HG03460 (cell line): ENCODE measurements around the gene SLC25A12.
"Not testable (repeated sequence)": the region's sequence is repeated elsewhere in the genome, so short reads cannot be mapped to it uniquely, and the experiment has no call there.

Experiments used
- ATAC-seq: cut with Tn5 transposase; IDR thresholded peaks from one replicate; pipeline ENCODE4 v1.9.1; 2021; ENCODE audit not compliant: unreplicated experiment

SLC25A12 gene, protein sequence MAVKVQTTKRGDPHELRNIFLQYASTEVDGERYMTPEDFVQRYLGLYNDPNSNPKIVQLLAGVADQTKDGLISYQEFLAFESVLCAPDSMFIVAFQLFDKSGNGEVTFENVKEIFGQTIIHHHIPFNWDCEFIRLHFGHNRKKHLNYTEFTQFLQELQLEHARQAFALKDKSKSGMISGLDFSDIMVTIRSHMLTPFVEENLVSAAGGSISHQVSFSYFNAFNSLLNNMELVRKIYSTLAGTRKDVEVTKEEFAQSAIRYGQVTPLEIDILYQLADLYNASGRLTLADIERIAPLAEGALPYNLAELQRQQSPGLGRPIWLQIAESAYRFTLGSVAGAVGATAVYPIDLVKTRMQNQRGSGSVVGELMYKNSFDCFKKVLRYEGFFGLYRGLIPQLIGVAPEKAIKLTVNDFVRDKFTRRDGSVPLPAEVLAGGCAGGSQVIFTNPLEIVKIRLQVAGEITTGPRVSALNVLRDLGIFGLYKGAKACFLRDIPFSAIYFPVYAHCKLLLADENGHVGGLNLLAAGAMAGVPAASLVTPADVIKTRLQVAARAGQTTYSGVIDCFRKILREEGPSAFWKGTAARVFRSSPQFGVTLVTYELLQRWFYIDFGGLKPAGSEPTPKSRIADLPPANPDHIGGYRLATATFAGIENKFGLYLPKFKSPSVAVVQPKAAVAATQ

DNA sequence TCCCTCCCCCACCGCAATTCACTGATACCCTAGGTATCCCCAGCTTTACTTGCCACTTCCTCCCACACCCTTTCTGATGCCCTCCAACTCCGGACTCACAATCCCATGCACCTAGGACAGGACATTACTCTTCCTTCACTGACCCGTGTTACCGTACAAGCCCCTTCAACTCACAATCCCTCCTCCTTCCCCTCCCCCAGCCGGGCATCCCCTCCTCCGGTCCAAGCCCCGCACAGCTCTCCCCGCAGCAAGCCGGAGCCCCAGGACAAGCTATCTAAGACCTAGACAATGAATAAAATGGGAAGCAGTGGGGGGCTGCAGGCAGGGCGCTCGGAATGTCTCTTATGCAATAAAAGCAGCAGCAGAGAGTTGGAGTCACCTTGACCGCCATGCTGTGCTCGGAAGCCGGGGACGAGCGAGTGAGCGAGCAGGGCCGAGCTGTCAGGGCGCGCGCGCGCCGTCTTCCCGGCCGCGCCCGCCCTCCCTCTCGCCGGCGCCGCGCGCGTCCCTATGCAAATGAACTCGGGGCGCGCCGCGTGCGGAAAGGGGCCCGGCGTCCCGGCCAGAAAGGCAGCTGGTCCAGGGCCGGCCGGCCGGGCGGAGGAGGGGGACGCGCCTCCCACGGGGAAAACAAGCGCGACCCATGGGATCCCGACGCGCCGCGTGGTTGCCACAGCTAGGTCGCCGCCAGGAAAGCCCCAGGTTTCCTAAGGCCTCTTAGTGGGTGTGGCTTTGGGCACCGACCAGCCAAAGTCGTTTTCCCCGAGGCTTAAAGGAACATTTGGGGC, at the start of gene SLC25A12:
TSS of gene SLC25A12 (minus strand) at position 421 of the 788 bp plus-strand sequence. CDS start at position 391, 30 bp downstream.
- peak; percentile 93 for ATAC-seq

DNA sequence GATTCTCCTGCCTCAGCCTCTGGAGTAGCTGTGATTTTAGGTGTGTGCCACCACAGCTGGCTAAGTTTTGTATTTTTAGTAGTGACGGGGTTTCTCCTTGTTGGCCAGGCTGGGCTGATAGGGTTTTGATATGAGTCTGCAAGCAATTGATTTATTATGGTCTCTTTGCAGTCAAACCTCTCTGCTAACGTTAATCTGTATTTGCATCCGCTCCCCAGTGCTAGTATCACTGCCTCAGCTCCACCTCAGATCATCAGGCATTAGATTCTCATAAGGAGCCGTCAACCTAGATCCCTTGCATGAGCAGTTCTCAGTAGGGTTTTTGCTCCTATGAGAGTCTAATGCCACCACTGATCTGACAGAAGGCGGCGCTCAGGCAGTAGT, 47.3 kb upstream of the SLC25A12 start:
- ATAC-seq, result no peak

DNA sequence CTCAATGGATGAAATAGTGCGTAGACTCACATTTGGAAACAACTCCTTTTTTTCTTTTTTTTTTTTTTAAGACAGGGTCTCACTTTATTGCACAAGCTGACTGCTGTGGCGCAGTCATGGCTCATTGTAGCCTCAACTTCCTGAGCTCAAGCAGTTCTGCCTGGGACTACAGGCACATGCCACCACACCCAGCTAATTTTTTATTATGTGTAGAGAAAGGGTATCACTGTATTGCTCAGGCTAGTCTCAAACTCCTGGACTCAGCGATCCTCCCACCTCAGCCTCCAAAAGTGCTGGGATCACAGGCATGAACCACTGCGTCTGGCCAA, 45.7 kb upstream of the SLC25A12 start:
- ATAC-seq, result no peak

DNA sequence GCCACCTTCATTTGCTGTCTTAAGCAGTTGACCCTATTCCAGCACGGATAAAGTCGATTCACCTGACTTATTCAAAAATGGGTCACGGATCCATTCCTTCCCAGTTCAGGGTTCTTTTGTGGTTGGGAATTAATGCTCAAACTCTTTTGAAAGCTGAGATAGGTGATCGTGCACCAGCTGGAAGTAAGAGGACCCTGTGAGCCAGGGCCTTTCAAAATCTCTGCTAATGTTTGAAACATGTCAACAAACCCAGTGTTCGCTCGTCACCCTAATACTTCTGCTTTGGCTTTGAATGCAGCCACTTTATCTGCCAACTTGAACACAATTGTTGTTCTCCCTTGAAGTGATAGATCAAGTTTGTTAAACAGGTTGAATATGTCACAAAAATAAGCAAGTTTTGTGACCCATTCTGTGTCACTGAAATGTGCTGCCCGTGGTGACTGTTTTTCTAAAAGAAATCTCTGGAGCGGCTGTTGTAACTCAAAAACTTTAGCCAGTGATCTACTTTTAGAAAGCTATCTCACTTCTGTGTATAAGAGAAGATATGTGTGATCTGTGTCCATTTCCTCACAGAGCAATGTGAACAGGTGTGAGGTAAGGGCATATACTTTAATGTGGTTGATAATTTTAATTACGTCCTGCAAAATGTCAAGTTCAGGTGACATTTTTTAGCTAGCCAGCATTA, 45.2 kb upstream of the SLC25A12 start:
- ATAC-seq, result no peak

DNA sequence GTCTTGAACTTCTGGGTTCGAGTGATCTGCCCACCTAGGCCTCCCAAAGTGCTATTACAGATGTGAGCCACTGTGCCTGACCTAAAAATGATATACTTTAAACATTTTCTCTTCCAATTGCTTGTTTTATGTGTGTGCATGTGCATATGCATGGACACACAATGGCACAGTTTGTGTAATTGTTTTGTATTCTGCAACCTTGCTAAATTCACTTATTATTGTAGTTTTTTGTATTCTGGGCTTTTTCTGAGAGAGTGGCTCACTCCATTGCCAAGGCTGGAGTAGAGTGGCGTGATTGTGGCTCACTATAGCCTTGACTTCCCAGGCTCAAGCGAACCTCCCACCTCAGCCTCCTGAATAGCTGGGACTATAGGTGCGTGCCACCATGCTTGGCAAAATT, 36.3 kb upstream of the SLC25A12 start:
- no peak for ATAC-seq

DNA sequence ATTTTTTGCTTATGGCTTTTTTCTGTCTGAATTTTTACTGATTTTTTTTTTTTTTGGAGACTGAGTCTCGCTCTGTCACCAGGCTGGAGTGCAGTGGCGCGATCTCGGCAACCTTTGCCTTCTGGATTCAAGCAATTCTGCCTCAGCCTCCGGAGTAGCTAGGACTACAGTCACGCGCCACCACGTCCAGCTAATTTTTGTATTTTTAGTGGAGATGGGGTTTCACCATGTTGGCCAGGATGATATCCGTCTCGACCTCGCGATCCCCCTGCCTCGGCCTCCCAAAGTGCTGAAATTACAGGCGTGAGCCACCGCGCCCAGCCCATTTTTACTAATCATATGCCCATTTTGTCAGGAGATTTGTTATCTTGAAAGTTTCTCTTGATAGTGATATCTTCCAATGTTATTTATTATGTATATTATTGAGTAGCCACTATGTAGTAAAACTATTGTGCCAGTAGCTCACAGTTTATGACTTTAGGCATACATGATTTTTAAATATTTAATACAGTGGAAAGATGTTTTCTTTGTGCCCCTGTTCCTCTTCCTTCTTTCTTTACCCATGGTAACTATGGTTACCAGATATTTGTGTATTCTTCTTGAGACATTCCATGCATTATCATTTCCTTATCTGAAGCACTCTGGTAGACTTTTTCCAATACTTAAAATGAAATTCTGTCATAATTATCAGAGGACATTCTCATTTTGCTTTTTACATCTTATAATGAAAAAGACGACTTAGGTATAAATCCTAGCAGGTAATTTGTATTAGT, 30.3 kb upstream of the SLC25A12 start:
- no peak for ATAC-seq

DNA sequence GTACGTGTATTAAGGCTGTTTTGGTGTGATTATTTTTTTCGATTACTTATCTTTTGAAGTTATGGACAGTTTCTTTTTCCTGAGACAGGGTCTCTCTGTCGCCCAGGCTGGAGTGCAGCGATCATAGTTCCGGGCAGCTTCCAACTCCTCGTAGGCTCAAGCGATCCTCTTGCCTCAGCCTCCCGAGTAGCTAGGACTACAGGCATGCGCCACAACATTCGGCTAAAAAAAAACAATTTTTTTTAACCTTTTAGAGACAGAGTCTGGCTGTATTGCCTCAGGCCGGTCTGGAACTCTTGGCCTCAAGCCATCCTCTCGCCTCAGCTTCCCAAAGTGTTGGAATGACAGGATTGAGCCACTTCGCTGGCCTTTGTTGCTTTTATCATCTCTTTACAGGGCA, 29.2 kb upstream of the SLC25A12 start:
- ATAC-seq, result no peak

DNA sequence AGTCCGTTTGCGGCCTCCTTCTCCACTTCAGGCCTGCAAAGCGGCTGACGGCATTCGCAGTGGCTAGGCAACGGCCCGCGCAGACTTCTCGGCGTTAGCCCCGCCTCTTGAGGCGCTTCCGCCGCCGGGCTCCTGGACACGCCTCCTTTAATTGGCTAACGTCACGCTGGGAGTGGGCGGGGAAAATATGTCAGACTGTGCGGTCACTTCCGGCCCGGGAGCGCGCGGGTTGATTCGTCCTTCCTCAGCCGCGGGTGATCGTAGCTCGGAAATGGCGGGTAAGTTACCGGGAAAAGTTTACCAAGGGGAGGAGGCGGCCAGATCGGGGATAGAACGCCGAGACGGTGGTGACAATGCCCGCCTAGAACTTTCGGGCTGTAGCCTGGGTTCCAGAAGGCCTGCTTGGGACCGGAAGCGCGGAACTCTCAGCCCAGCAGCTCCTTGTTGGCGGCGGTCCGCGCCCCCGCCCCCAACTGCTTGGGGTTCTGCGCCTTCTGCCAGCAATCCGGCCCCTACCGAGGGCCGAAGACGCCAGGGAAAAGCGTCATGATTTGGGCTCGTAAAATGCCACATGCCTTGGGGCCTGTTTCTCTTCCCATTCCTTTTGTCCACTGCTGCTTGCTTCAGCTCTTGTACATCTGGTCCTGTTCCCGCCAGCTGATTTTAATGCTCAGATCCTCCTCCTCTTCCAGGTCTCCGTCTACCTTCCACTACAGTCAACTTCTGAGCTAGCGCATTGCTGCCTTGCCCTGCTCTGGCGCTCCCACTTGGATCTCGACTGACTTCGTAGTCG, 28.4 kb upstream of the SLC25A12 start, which contains the start of gene HAT1:
TSS of gene HAT1 (plus strand) at position 232 of the 793 bp plus-strand sequence. CDS start at position 272, 40 bp downstream.
- ATAC-seq, result peak; percentile 98

DNA sequence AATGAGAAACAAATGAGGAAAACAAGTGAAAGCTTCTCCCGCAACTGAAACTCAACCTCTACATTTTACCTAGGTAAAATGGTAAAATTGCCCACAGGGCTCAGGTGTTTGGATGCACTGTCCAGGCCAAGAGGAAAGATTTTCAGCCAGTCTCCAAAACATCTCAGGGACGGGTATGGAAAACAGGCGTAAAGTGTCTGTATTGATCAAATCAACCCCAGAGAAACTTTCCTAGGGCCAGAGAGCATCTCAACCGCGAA, 27.9 kb upstream of the SLC25A12 start:
- ATAC-seq, result no peak

DNA sequence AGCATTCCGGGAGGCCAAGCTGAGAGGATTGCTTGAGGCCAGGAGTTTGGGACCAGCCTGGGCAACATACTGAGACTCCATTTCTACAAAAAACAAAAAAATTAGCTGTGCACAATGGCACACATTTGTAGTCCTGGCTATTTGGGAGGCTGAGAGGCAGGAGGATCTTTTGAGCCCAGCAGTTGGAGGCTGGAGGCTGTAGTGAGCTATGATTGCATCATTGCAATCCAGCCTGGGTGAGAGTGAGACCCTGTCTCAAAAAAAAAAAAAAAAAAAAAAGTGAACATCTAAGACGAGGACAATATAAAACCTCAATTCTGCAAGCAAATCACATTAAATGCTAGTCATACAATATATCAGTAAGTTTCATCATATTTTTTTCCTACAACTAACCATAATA, 25.4 kb upstream of the SLC25A12 start:
- ATAC-seq, result no peak

DNA sequence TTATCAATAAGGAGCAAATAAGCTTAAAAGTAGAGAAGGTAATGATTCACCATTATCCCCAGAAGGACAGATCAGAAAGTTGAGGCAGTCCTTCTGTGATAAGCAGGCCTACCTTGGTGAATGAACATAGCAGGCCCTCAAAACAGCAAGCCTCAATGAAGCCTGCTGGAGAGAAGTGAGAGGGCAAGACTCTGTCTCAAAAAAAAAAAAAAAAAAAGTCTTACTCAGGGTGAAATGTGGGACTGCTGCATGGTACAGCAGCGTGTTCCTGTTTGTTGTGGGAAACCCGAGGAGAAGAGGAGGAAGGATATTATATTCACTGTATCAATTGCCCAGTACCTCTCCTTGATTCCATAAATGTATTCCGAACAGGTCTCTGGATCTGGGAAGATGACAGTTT, 19.5 kb upstream of the SLC25A12 start:
- ATAC-seq, result no peak

DNA sequence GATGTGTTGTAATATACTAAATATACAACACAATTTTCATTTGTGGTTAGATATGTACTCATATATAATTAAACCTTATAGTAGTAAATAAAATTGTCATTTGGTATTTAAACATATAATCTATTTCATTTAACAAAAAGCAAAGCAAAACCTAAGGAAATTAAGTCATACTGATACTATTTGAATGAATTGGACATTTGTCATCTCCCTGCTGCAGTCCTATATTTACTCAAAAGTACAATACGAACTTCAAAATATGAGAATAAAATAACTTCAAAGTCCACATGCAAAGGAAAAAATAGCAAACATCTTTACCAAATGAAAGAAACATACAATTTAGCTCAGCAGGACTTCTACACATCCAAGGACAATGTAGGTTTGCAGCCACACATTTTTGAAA, 16.4 kb upstream of the SLC25A12 start:
- ATAC-seq, result no peak

DNA sequence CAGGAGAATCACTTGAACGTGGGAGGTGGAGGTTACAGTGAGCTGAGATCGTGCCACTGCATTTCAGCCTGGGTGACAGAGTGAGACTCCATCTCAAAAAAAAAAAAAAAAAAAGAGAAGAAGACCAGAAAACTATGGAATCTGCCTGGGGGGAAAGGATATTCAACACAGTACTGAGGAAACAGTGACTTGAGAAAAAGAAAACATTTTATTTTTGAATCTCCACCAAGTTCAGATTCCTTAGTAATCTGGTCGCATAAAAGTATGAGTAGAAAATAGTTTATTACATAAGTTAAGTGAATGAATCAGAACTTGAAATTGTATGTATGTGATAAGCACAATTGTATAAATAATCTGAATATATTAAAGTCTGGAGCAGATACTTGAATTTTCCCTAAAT, 15.2 kb upstream of the SLC25A12 start:
- ATAC-seq, result no peak

DNA sequence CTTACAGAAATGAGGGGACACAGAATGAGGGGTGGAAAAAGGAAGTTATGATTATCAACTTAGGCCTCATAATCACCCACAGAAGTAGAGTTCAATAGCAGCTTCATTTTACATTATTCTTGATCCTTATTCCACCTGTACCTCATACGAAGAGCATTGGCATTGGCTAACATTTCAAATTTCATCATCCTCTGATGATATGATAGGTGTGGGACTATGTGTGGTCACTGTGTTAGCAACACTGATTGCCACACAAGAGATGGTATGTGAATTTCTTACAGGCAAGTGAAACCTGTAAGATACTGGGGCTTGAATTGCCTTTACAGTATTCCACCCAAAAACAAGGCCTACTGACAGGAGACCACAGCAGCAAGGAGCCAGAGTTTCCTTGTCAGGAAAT, 14.2 kb upstream of the SLC25A12 start:
- no peak for ATAC-seq

DNA sequence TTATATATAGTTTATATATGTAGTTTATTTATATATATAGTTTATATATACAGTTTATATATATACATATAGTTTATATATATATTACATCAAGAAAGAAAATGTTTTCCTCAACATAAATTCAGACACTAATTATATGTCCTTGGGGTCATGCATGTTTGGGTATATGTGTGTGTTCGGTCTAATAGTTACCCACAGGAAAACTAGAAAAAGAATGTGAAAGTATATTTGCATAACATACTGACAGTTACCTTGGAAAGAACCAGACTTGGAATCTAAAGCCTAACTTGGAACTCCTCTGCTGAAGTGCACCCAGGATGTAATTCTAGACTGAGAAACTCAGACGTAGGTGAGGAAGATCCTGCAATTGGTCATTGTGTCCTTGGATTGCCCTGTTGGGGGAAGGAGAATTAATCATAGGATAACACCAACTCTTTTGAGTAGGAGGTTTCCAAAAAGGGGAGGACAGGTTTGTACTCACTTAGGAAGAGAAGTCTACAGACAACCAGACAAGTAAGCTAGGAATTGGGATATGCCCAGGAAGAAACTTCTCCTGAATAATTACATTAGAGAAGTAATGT, 8.9 kb upstream of the SLC25A12 start:
- no peak for ATAC-seq

DNA sequence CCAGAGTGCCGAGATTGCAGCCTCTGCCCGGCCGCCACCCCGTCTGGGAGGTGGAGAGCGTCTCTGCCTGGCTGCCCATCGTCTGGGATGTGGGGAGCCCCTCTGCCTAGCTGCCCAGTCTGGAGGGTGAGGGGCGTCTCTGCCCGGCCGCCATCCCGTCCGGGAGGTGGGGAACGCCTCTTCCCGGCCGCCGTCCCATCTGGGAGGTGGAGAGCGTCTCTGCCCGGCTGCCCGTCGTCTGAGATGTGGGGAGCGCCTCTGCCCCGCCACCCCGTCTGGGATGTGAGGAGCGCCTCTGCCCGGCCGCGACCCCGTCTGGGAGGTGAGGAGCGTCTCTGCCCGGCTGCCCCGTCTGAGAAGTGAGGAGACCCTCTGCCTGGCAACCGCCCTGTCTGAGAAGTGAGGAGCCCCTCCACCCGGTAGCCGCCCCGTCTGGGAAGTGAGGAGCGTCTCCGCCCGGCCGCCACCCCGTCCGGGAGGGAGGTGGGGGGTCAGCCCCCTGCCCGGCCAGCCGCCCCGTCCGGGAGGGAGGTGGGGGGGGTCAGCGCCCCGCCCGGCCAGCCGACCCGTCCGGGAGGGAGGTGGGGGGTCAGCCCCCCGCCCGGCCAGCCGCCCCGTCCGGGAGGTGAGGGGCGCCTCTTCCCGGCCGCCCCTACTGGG, 5.7 kb upstream of the SLC25A12 start:
- ATAC-seq, result not testable (repeated sequence)

DNA sequence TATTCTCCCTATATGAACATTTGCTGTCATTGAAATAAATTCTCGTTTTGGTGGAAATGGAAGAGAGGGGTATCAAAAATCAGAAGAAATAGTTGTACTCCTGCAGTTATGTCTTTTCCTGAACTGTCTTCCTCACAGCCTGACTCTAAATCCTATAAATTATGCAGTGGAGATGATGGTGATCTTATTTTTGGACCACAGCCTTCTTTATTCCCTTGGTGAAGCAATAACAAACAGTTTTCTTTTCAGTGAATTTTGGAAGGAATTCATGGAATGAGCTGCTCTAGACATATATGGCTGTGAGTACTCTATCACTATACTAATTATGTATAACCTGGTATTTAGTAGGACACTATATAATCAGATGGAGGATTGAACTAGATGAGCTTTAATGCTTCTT, 1.7 kb upstream of the SLC25A12 start:
- ATAC-seq, result no peak

DNA sequence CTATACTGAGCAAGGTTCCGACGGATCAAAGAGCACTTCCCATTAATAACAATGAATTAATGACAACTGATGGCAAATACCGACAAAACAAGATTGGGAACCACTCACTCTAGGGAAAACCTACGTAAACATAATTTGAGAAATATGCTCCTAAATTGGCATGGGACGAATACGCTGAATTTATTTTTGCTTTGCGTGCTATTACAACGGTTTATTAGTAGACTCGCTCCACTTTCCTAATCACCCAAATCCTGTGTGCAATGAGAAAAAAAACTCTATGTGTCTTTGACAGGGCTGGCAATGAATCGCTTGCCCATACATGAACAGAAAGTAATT, 536 bp upstream of the SLC25A12 start:
- no peak for ATAC-seq

DNA sequence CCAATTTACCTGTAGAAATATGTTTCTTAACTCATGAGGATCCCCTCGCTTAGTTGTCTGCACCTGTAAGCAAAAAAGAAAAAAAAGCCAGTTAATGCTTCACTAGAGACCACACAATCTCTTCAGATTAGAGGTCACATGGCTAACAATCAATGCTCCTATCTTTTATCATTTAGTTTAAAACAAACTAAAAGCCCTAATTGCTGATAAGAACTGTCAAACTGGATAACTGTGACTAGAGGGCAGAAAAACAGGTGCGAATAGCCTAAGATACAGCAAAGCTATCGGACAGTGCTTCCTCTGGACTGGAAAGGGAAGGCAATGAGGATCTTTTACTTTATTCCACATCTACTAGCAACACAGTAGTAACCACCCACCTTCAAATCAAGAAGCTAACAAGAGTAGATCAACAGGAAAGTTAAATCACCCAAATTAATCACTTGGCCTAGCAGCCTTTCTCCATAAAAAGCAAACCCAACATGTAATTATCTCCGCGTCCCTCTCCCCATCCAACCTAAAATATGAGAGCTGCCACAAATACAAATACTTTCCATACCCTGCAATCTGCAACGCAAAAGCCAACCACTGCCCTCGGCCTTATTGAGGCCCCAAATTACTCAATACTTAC, 734 bp downstream of the SLC25A12 start:
- no peak for ATAC-seq
